GM18505 (cell line): ENCODE measurements around the gene MLPH.

Experiments used
- ATAC-seq: cut with Tn5 transposase; IDR thresholded peaks from one replicate; pipeline ENCODE4 v1.9.1; 2021; ENCODE audit not compliant: unreplicated experiment
- POLR2A ChIP-seq: IDR thresholded peaks from 4 replicates; pipeline ENCODE4 v1.6.1; 2011; ENCODE audit warnings: borderline replicate concordance; ENCODE audit not compliant: insufficient read depth, insufficient read length; ENCODE audit errors: extremely low read depth

Gene MLPH

GRCh38 chr2:237450108-237450507 lies 36.9 kb upstream of the MLPH start:
- no peak for TF ChIP-seq POLR2A
- ATAC-seq: no peak

DNA sequence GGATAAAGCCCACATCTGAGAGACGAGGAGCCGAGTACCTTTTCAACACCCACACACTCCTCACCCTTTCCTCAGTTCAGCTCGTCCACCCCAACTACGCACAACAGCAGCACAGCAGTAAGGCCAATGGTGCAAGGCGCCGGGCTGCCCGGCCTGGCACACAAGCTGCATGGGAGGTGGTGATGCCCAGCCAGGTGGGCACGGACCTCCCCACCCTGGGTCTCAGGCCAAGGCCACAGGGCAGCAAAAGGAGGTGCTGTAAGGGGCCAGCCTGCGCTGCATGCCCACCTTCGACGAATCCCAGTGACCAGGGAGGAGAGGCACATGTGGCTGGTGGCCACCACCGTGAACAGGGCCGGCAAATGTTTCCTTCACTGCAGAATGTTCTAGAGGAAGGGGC lies 36.5 kb upstream of the MLPH start:
- ATAC-seq: no peak
- no peak for TF ChIP-seq POLR2A

GRCh38 chr2:237451643-237452469 lies 35.2 kb upstream of the MLPH start:
- ATAC-seq: no peak
- TF ChIP-seq POLR2A: no peak

DNA sequence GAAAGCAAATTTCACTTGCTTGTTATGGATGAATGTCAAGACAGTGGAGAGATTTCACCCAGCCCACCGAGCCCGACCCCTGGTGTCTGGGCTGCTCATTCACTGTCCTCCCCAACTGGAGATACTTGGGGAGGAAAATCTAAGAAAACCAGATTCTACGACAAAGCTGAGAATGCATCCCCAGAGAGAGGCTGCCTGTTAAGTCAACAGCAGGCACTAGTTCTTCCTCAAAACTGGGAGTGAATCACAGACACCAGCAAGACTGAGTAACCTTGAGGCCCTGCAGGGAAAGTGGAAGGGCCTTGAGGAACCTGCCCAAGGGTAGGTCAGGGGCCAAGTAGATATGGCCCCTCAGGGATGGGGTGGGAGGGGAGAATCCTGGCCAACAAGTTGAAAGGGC lies 34.2 kb upstream of the MLPH start:
- no peak for ATAC-seq
- TF ChIP-seq POLR2A: no peak

- TF ChIP-seq POLR2A: no peak
- ATAC-seq: no peak
Measured at GRCh38 chr2:237453671-237454070, 33.4 kb upstream of the MLPH start.

DNA sequence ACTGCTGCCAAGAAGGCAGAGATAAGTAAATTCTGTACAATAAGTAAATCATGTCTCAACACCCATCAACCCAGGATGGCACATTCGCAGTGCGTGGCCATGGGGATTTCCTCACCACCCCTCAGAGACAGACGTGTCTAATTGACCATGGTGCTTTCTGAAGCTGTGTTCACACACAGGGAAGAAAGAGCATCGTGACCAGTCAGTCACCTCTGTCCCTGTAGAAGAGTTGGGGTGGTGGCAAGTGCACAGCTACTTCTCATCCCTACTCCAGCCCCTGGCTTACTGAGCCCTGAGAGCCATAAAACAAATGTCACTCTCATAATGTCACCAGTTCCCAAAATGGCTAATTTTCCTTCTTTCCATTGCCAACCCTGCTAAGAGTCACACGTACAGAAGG lies 31.3 kb upstream of the MLPH start:
- no peak for ATAC-seq
- no peak for TF ChIP-seq POLR2A

- TF ChIP-seq POLR2A: no peak
- ATAC-seq: no peak
Measured at GRCh38 chr2:237456200-237456843, 30.7 kb upstream of the MLPH start.

GRCh38 chr2:237457388-237457941 lies 29.6 kb upstream of the MLPH start:
- ATAC-seq: no peak
- TF ChIP-seq POLR2A: no peak

DNA sequence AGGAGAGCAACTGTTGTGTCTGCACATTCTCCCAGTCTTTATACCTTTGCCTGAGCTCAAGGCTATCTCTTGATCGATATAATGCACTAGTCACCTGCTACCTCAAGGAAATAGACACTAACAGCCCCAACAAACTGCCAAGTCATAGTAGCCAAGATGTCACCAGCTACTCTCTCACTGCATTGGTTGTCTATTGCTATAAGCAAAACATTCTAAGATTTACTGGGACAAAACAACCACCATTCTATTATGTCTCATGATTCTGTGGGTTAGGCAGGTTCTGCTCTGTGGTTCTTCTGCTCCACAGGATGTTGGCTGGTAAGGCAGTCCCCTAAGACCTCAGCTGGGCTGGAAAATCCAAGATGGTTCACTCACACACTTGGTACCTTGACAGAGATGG lies 28.5 kb upstream of the MLPH start:
- TF ChIP-seq POLR2A: no peak
- ATAC-seq: no peak

DNA sequence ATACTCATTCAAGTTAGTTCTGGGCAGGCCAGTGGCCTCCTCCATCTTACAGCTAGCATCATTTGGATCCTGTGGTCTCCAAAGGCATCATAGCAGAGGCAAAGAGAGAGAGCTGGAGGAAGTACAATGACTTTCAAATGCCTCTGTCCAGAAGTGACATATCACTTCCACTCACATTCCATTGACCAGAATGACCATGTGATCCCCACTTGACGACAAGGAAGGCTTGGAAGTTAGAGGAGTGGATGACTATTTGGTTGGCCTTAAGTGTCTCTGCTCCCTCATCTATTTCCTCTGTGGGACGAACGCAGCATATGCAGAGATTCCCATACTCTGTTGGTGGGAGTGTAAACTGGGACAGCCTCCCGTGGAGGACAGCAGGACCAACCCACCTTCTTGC lies 27.8 kb upstream of the MLPH start:
- TF ChIP-seq POLR2A: no peak
- ATAC-seq: no peak

DNA sequence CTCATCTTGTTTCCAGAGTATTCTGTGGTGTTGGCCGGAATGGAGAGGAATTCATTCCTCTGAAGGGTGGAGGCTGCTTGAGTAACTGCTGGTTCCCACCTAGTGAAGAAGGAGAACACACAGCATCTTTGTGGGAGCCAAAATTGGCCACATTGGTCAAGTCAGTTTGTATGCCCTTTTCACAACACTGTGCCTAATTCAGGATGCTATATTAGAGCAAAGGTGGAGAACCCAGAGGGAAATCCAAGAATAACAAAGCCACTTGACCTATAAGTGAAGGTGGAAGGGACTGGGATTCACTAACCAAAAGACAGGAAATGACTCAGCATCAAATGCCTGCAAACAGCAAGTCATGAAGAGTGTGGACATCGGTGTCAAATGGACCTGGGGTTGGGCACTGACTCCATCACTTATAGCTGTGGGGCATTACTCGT lies 27.3 kb upstream of the MLPH start:
- ATAC-seq: no peak
- no peak for TF ChIP-seq POLR2A

DNA sequence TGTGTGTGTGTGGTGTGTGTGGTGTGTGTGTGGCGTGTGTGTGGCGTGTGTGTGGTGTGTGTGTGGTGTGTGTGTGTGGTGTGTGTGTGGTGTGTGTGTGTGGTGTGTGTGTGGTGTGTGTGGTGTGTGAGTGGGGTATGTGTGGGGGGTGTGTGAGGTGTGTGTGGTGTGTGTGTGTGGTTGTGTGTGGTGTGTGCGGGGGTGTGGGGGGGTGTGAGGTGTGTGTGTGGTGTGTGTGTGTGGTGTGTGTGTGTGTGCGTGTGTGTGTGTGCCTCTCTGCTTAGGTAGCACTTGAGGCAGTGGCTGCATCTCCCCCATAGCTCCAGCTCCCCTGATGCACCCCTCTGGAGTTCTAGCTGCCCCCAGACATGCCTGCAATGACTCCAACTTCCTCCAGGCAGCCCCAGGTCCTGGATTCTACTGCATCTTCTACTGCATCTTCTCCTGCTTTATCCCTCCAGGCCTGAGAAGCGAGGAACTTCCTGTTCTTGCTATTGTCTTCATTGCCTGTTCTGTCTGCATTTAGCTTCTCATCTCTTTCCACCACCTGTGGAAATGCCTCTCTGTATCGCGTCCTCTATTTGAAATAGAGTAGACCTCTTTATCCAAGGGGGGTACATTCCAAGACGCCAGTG lies 22.2 kb upstream of the MLPH start:
- no peak for TF ChIP-seq POLR2A

GRCh38 chr2:237465515-237466148 lies 21.4 kb upstream of the MLPH start:
- no peak for TF ChIP-seq POLR2A
- ATAC-seq: no peak

More for the DNA sequence above, 22.2 kb upstream of the MLPH start:
- no peak for ATAC-seq
